OCI-LY1 (cell line): ENCODE data around the gene SPEM1.

ENCODE experiments used
- H2AFZ ChIP-seq: fragments of 200-600 bp; sonication (generic), shearing (Covaris generic); 2 replicates; pipeline ENCODE4 v1.6.0; 2014; ENCODE audit warnings: antibody characterized with exemption, mild to moderate bottlenecking, low read length
- H3F3A ChIP-seq: fragments of 200-600 bp; sonication (generic), shearing (Covaris generic); 2 replicates; pipeline ENCODE4 v1.6.0; 2014; ENCODE audit warnings: mild to moderate bottlenecking, antibody characterized with exemption, low read length, moderate library complexity; ENCODE audit not compliant: insufficient read depth
- H3K27ac ChIP-seq: fragments of 200-600 bp; sonication (generic); 2 replicates; pipeline ENCODE4 v1.5.1; 2014; ENCODE audit warnings: low read length, mixed run types, mild to moderate bottlenecking, low read depth; ENCODE audit not compliant: poor library complexity, severe bottlenecking
- H3K27me3 ChIP-seq: fragments of 200-600 bp; sonication (generic); 2 replicates; pipeline ENCODE4 v1.6.0; 2014; ENCODE audit warnings: antibody characterized with exemption, mild to moderate bottlenecking, low read length, moderate library complexity; ENCODE audit not compliant: insufficient read depth
- H3K36me3 ChIP-seq: fragments of 200-600 bp; sonication (generic); 2 replicates; pipeline ENCODE4 v1.6.1; 2014; ENCODE audit warnings: mild to moderate bottlenecking, antibody characterized with exemption, low read length, moderate library complexity, mixed read lengths; ENCODE audit not compliant: insufficient read depth
- H3K4me1 ChIP-seq: fragments of 200-600 bp; sonication (generic); 2 replicates; pipeline ENCODE4 v1.5.1; 2014; ENCODE audit warnings: mild to moderate bottlenecking, low read length, moderate library complexity; ENCODE audit not compliant: insufficient read depth, severe bottlenecking
- H3K4me2 ChIP-seq: fragments of 200-600 bp; sonication (generic), shearing (Covaris generic); 2 replicates; pipeline ENCODE4 v1.6.1; 2014; ENCODE audit warnings: low read length
- H3K4me3 ChIP-seq: fragments of 200-600 bp; sonication (generic); 2 replicates; pipeline ENCODE4 v1.5.1; 2014; ENCODE audit warnings: low read length, low read depth, mild to moderate bottlenecking, mixed read lengths; ENCODE audit not compliant: poor library complexity, severe bottlenecking
- H3K79me2 ChIP-seq: fragments of 200-600 bp; shearing (Covaris generic); 2 replicates; pipeline ENCODE4 v1.6.1; 2016; ENCODE audit warnings: mixed run types, low read length, mixed read lengths; ENCODE audit not compliant: insufficient read depth
- H3K9ac ChIP-seq: fragments of 200-600 bp; sonication (generic), shearing (Covaris generic); 2 replicates; pipeline ENCODE4 v1.6.1; 2014; ENCODE audit warnings: mild to moderate bottlenecking, low read length, mixed read lengths
- H3K9me2 ChIP-seq: fragments of 200-600 bp; sonication (generic), shearing (Covaris generic); 2 replicates; pipeline ENCODE4 v1.6.1; 2014; ENCODE audit warnings: low read depth, mild to moderate bottlenecking, low read length, mixed read lengths
- H3K9me3 ChIP-seq: fragments of 200-600 bp; shearing (Covaris generic); 2 replicates; pipeline ENCODE4 v1.6.1; 2014; ENCODE audit warnings: low read length, mixed read lengths
- H4K20me1 ChIP-seq: fragments of 200-600 bp; sonication (generic), shearing (Covaris generic); 2 replicates; pipeline ENCODE4 v1.6.0; 2016; ENCODE audit warnings: mild to moderate bottlenecking, low read length; ENCODE audit not compliant: insufficient read depth
- CTCF ChIP-seq: fragments of 200-600 bp; sonication (generic), shearing (Covaris generic); IDR thresholded peaks from 2 replicates; pipeline ENCODE4 v1.5.1; 2017; ENCODE audit warnings: mild to moderate bottlenecking, antibody characterized with exemption, low read length, moderate library complexity, mixed read lengths
- EZH2 ChIP-seq: fragments of 200-600 bp; sonication (generic), shearing (Covaris generic); IDR thresholded peaks from 2 replicates; pipeline ENCODE4 v1.8.0; 2017; ENCODE audit warnings: borderline replicate concordance, mixed run types, mild to moderate bottlenecking, antibody characterized with exemption, low read length, moderate library complexity, mixed read lengths

The SPEM1 gene

GRCh38 chr17:7440113-7440833 is 20.1 kb downstream of the SPEM1 start:
- H3K27me3 ChIP-seq: peaks cover 17% of the 10 kb centered on the region
- H3K79me2 ChIP-seq: no peaks in the 10 kb centered on the region
- H4K20me1 ChIP-seq: no peaks in the 10 kb centered on the region
- H3K4me3 ChIP-seq: peak overlapping the region; percentile 57
- H3K36me3 ChIP-seq: peaks cover 3% of the 10 kb centered on the region; the same call in 1 of the 2 replicates
- TF ChIP-seq EZH2 (no peak), CTCF (no peak)
- H3K9me2 ChIP-seq: no peaks in the 10 kb centered on the region
- H2AFZ ChIP-seq: no peak overlapping the region
- no peaks in the 10 kb centered on the region for H3K9me3 ChIP-seq
- no peaks in the 10 kb centered on the region for H3F3A ChIP-seq
- H3K4me2 ChIP-seq: peak overlapping the region; percentile 76
- H3K9ac ChIP-seq: peak overlapping the region; percentile 50; the same call in 1 of the 2 replicates
- peaks cover 52% of the 10 kb centered on the region for H3K4me1 ChIP-seq
- no peak overlapping the region for H3K27ac ChIP-seq

GRCh38 chr17:7440834-7441195 is 20.7 kb downstream of the SPEM1 start:
- H3K4me1 ChIP-seq: peaks cover 57% of the 10 kb centered on the region
- no peaks in the 10 kb centered on the region for H3K9me3 ChIP-seq
- H3K36me3 ChIP-seq: peaks cover 3% of the 10 kb centered on the region; the same call in 1 of the 2 replicates
- no peaks in the 10 kb centered on the region for H4K20me1 ChIP-seq
- no peak overlapping the region for H2AFZ ChIP-seq
- TF ChIP-seq CTCF (no peak), EZH2 (no peak)
- peak overlapping the region; percentile 57 for H3K4me3 ChIP-seq
- no peaks in the 10 kb centered on the region for H3K9me2 ChIP-seq
- peaks cover 17% of the 10 kb centered on the region for H3K27me3 ChIP-seq
- H3K27ac ChIP-seq: no peak overlapping the region
- H3F3A ChIP-seq: no peaks in the 10 kb centered on the region
- H3K4me2 ChIP-seq: peak overlapping the region; percentile 76; the same call in 1 of the 2 replicates
- H3K9ac ChIP-seq: peak overlapping the region; percentile 50; the same call in 1 of the 2 replicates
- no peaks in the 10 kb centered on the region for H3K79me2 ChIP-seq

- H3K36me3 ChIP-seq: peaks cover 3% of the 10 kb centered on the region; the same call in 1 of the 2 replicates
- no peaks in the 10 kb centered on the region for H3K9me3 ChIP-seq
- no peak overlapping the region for H3K9ac ChIP-seq
- H3K27ac ChIP-seq: no peak overlapping the region
- H4K20me1 ChIP-seq: no peaks in the 10 kb centered on the region
- H3K27me3 ChIP-seq: peaks cover 21% of the 10 kb centered on the region
- no peak overlapping the region for H2AFZ ChIP-seq
- H3K4me3 ChIP-seq: no peak overlapping the region
- H3F3A ChIP-seq: no peaks in the 10 kb centered on the region
- H3K9me2 ChIP-seq: no peaks in the 10 kb centered on the region
- TF ChIP-seq CTCF: no peak
- no peak for TF ChIP-seq EZH2
- H3K4me2 ChIP-seq: no peak overlapping the region
- H3K4me1 ChIP-seq: peaks cover 56% of the 10 kb centered on the region
- no peaks in the 10 kb centered on the region for H3K79me2 ChIP-seq
Observed at GRCh38 chr17:7441266-7441665, 21.1 kb downstream of the SPEM1 start.
